K562 (cell line): ENCODE measurements around the gene AIFM3. TPM values are rescaled to one million over a fixed set of nuclear protein-coding genes. Genes with fewer than 3 reads are reported as not detected.
A peak's percentile ranks its signal among the peaks of the same experiment; 100 is the strongest.

Experiments
- ARID2 ChIP-seq: fragments of 450-650 bp; IDR thresholded peaks from 2 replicates; pipeline ENCODE4 v1.6.1; 2017; ENCODE audit warnings: antibody characterized with exemption, mild to moderate bottlenecking
- ATF7 ChIP-seq: fragments of 450-650 bp; IDR thresholded peaks from 2 replicates; pipeline ENCODE4 v1.7.1; 2014; ENCODE audit warnings: mild to moderate bottlenecking, moderate library complexity
- BRD4 ChIP-seq: fragments of 200-600 bp; sonication (generic); IDR thresholded peaks from 2 replicates; pipeline ENCODE4 v1.6.1; 2017; ENCODE audit warnings: inconsistent platforms
- CBX8 ChIP-seq: fragments of 200-600 bp; sonication (generic); IDR thresholded peaks from 2 replicates; pipeline ENCODE4 v1.6.1; 2012; ENCODE audit warnings: borderline replicate concordance, mixed run types, low read depth, mild to moderate bottlenecking, moderate library complexity, mixed read lengths, low read length, control low read depth, inconsistent platforms; ENCODE audit not compliant: poor library complexity, severe bottlenecking; ENCODE audit errors: extremely low read depth
- CHD4 ChIP-seq: fragments of 200-600 bp; sonication (generic); IDR thresholded peaks from 3 replicates; pipeline ENCODE4 v1.6.1; 2012; ENCODE audit warnings: low read depth, mild to moderate bottlenecking, mixed read lengths, low read length, inconsistent platforms; ENCODE audit not compliant: insufficient read depth, insufficient replicate concordance, poor library complexity, severe bottlenecking
- DPF2 ChIP-seq: fragments of 450-650 bp; IDR thresholded peaks from 2 replicates; pipeline ENCODE4 v1.6.1; 2016
- ELF1 ChIP-seq: fragments of 200-800 bp; sonication (Bioruptor generic); IDR thresholded peaks from 2 replicates; pipeline ENCODE4 v1.6.1; 2016; ENCODE audit warnings: missing genetic modification characterization, missing compliant biosample characterization
- GTF2A2 ChIP-seq: IDR thresholded peaks from 2 replicates; pipeline ENCODE4 v1.6.1; 2016; ENCODE audit warnings: mild to moderate bottlenecking, missing genetic modification characterization, missing compliant biosample characterization
- JUND ChIP-seq, 2 experiments: IDR thresholded peaks; 2 replicates in 1 of 2; 3 replicates in 1 of 2; pipeline ENCODE4 v1.6.1; 2011; ENCODE audit warnings: borderline replicate concordance in 2 of 2, low read depth in 2 of 2, low read length in 2 of 2, improper control_type of control experiment in 1 of 2, missing biosample characterization in 1 of 2, missing genetic modification characterization in 1 of 2, missing genetic modification reagents in 1 of 2
- KDM4B ChIP-seq, 2 experiments: fragments of 450-650 bp in 1 of 2; sonication (generic) in 1 of 2; IDR thresholded peaks; 2 replicates each; pipeline ENCODE4 v1.6.1; 2016 to 2017; ENCODE audit warnings: borderline replicate concordance in 2 of 2, antibody characterized with exemption in 1 of 2, low read depth in 1 of 2, mild to moderate bottlenecking in 1 of 2
- MEF2D ChIP-seq: conservative IDR thresholded peaks from 2 replicates; pipeline ENCODE4 v1.6.1; 2016; ENCODE audit warnings: low read depth, missing genetic modification characterization, missing compliant biosample characterization
- NFE2L1 ChIP-seq: fragments of 450-650 bp; IDR thresholded peaks from 2 replicates; pipeline ENCODE4 v1.6.1; 2016; ENCODE audit warnings: missing genetic modification characterization, low read depth, mild to moderate bottlenecking, missing compliant biosample characterization, moderate library complexity, borderline replicate concordance
- NR3C1 ChIP-seq: sonication (generic); formaldehyde crosslinking; IDR thresholded peaks from 2 replicates; pipeline ENCODE4 v1.8.1; 2022; ENCODE audit warnings: missing genetic modification reagents
- RBM39 ChIP-seq: fragments of 200-400 bp; formaldehyde crosslinking; optimal IDR thresholded peaks from 2 replicates; pipeline ENCODE3; 2018; ENCODE audit warnings: low read depth, low read length
- SMAD3 ChIP-seq: fragments of 450-650 bp; formaldehyde crosslinking; conservative IDR thresholded peaks from 2 replicates; pipeline ENCODE4 v1.4.0; 2020; ENCODE audit warnings: mild to moderate bottlenecking
- SOX6 ChIP-seq: fragments of 450-650 bp; IDR thresholded peaks from 2 replicates; pipeline ENCODE4 v1.6.1; 2014; ENCODE audit warnings: mild to moderate bottlenecking
- SP1 ChIP-seq: sonication (generic); formaldehyde crosslinking; IDR thresholded peaks from 2 replicates; pipeline ENCODE4 v1.8.1; 2022; ENCODE audit warnings: mild to moderate bottlenecking, missing genetic modification reagents
- SRSF7 ChIP-seq: fragments of 200-400 bp; formaldehyde crosslinking; optimal IDR thresholded peaks from 2 replicates; pipeline ENCODE3; 2017; ENCODE audit warnings: mild to moderate bottlenecking, low read depth, low read length
- STAG1 ChIP-seq: sonication (generic); formaldehyde crosslinking; IDR thresholded peaks from 2 replicates; pipeline ENCODE4 v1.5.0; 2020; ENCODE audit warnings: missing genetic modification reagents, borderline replicate concordance
- TAF9B ChIP-seq: fragments of 450-650 bp; IDR thresholded peaks from 2 replicates; pipeline ENCODE4 v1.6.1; 2018; ENCODE audit warnings: mild to moderate bottlenecking; ENCODE audit not compliant: partially characterized antibody
- TGIF2 ChIP-seq: sonication (generic); formaldehyde crosslinking; IDR thresholded peaks from 2 replicates; pipeline ENCODE4 v1.8.1; 2022; ENCODE audit warnings: mild to moderate bottlenecking, missing genetic modification reagents, moderate library complexity
- ZNF12 ChIP-seq: sonication (generic); formaldehyde crosslinking; IDR thresholded peaks from 2 replicates; pipeline ENCODE4 v1.4.0; 2020; ENCODE audit warnings: mild to moderate bottlenecking, missing genetic modification reagents
- ZNF224 ChIP-seq: sonication (generic); formaldehyde crosslinking; IDR thresholded peaks from 2 replicates; pipeline ENCODE4 v1.8.0; 2022; ENCODE audit warnings: mild to moderate bottlenecking, missing genetic modification reagents
- ZNF239 ChIP-seq: fragments of 250-450 bp; sonication (Bioruptor Pico); IDR thresholded peaks from 2 replicates; pipeline ENCODE4 v1.4.0; 2020; ENCODE audit warnings: mild to moderate bottlenecking
- ZNF696 ChIP-seq: fragments of 250-450 bp; sonication (Bioruptor Pico); conservative IDR thresholded peaks from 2 replicates; pipeline ENCODE4 v1.4.0; 2020; ENCODE audit warnings: mild to moderate bottlenecking, moderate library complexity
- ZNF764 ChIP-seq: fragments of 250-450 bp; sonication (Bioruptor Pico); IDR thresholded peaks from 2 replicates; pipeline ENCODE4 v1.4.0; 2020; ENCODE audit warnings: low read depth, mild to moderate bottlenecking, moderate library complexity
- polyA plus RNA-seq, 8 experiments: library from polyadenylated mRNA; depleted of rRNA in 4 of 8; stranded (reverse) in 5 of 8; unstranded in 3 of 8; fragments of >200 nt; fragmentation: Nextera tagmentation in 2 of 8; fragmentation: Illumina TruSeq in 1 of 8; extraction: Ambion mirVana in 2 of 8; extraction: Trizol in 1 of 8; gene quantifications; 2 replicates each; pipeline versions ENCODE4 v1.2.1 to v1.2.3, GENCODE V29; 2011 to 2014; ENCODE audit warnings: inconsistent platforms in 1 of 8, missing spikeins in 1 of 8
- total RNA-seq, 7 experiments: library from RNA; depleted of rRNA in 6 of 7; stranded (reverse); fragments of >200 nt in 6 of 7; fragmentation: Illumina TruSeq in 2 of 7; extraction: Trizol in 2 of 7; gene quantifications; 2 replicates each; pipeline versions ENCODE4 v1.2.1 to v1.2.3, GENCODE V29; 2011 to 2021; ENCODE audit warnings: low replicate concordance in 1 of 7
- TF ChIP-seq, protein P1 (sequence below): fragments of 450-650 bp; formaldehyde crosslinking; IDR thresholded peaks from 2 replicates; pipeline ENCODE4 v1.4.0; 2022; ENCODE audit warnings: missing genetic modification characterization
- TF ChIP-seq, protein P2 (sequence below): fragments of 250-450 bp; sonication (Bioruptor Pico); IDR thresholded peaks from 2 replicates; pipeline ENCODE4 v1.4.0; 2020

AIFM3 gene
- total and polyA plus RNA-seq, 9 of the 15 experiments (the other 6 are each of a cell fraction or from before 2014, with no cell fraction given): 0.03 to 0.20 (median 0.07) TPM; not detected in 1

DNA sequence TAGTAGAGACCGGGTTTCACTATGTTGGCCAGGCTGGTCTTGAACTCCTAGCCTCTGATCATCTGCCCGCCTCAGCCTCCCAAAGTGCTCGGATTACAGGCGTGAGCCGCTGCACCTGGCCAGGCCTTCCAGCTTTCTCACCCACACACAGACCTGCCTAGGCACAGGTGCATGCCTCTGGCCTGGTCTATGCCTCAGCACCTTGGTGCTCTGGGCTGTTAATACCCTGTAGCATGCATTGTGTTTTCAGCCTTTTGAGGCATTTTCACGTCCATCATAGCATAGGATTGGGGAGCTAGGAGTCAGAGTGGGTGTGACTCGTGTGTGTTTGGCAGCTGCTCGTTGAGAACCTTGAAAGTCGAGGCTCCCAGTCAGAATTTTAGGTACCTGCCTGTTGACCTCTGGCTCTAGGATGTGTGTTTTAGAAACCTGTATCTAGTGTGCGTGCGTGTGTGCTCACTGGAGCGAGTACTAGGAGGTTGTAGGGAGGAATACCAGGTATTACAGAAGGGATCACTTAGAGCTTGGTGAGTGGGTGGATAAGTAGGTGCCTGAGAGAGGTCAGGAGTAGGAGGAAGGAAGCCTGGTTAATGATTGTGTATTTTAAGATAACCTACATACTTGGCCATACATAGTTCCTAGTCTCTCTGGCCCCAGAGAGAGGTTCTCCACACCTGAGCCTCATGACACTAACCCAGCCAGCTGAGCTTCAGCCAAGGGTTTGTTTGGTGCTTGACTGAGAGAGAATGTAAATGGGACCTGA lies 29.8 kb upstream of the AIFM3 start (continued):
- TF ChIP-seq CBX8: no peak
- no peak for TF ChIP-seq TAF9B
- no peak for TF ChIP-seq SRSF7
- TF ChIP-seq NR3C1: no peak
- TF ChIP-seq ZNF696 (CRISPR knock-in tag): no peak
- TF ChIP-seq ZNF12 (CRISPR knock-in tag): no peak
- TF ChIP-seq BRD4: no peak
- no peak; the same call in 1 of the 2 replicates for TF ChIP-seq SOX6
- no peak for TF ChIP-seq NFE2L1 (tag)
- no peak; the same call in none of the 2 replicates for TF ChIP-seq STAG1
- TF ChIP-seq ZNF239 (CRISPR knock-in tag): no peak
- no peak for TF ChIP-seq RBM39
- no peak for TF ChIP-seq GTF2A2 (tag)
- TF ChIP-seq, protein P1, sequence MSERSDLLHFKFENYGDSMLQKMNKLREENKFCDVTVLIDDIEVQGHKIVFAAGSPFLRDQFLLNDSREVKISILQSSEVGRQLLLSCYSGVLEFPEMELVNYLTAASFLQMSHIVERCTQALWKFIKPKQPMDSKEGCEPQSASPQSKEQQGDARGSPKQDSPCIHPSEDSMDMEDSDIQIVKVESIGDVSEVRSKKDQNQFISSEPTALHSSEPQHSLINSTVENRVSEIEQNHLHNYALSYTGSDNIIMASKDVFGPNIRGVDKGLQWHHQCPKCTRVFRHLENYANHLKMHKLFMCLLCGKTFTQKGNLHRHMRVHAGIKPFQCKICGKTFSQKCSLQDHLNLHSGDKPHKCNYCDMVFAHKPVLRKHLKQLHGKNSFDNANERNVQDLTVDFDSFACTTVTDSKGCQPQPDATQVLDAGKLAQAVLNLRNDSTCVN (CRISPR knock-in tag): no peak
- TF ChIP-seq ZNF224 (CRISPR knock-in tag): no peak
- TF ChIP-seq KDM4B (IDR thresholded peaks at IDR 0.05; ENCODE audit: borderline replicate concordance in 2 of 2, low read depth in 1 of 2): peak in 1 of 2 experiments; percentile 15; a peak in 1 of 4 replicates
- TF ChIP-seq ELF1 (tag): no peak
- TF ChIP-seq CHD4: no peak
- TF ChIP-seq SP1: no peak
- no peak for TF ChIP-seq DPF2
- TF ChIP-seq MEF2D (tag): no peak
- TF ChIP-seq ARID2: no peak
- TF ChIP-seq ATF7: no peak
- no peak for TF ChIP-seq JUND (IDR thresholded peaks at IDR 0.05; ENCODE audit: borderline replicate concordance, low read depth, low read length)
- TF ChIP-seq JUND (tag; IDR thresholded peaks at IDR 0.05; ENCODE audit: borderline replicate concordance, low read depth, low read length): 0 out of 3 replicates have a peak, but pooled peaks have one; percentile 19
- TF ChIP-seq, protein P2, sequence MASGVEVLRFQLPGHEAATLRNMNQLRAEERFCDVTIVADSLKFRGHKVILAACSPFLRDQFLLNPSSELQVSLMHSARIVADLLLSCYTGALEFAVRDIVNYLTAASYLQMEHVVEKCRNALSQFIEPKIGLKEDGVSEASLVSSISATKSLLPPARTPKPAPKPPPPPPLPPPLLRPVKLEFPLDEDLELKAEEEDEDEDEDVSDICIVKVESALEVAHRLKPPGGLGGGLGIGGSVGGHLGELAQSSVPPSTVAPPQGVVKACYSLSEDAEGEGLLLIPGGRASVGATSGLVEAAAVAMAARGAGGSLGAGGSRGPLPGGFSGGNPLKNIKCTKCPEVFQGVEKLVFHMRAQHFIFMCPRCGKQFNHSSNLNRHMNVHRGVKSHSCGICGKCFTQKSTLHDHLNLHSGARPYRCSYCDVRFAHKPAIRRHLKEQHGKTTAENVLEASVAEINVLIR: no peak
- TF ChIP-seq TGIF2 (CRISPR knock-in tag): no peak; the same call in 1 of the 2 replicates
- no peak for TF ChIP-seq ZNF764 (CRISPR knock-in tag)
- no peak for TF ChIP-seq SMAD3 (CRISPR knock-in tag)
